ENCODE results near the gene CACNA1G. TPM values are rescaled to one million over a fixed set of nuclear protein-coding genes. Genes with fewer than 3 reads are reported as not detected.

CACNA1G gene
- total RNA-seq, 1 experiment from 2014 or later, result 6.7 TPM

DNA sequence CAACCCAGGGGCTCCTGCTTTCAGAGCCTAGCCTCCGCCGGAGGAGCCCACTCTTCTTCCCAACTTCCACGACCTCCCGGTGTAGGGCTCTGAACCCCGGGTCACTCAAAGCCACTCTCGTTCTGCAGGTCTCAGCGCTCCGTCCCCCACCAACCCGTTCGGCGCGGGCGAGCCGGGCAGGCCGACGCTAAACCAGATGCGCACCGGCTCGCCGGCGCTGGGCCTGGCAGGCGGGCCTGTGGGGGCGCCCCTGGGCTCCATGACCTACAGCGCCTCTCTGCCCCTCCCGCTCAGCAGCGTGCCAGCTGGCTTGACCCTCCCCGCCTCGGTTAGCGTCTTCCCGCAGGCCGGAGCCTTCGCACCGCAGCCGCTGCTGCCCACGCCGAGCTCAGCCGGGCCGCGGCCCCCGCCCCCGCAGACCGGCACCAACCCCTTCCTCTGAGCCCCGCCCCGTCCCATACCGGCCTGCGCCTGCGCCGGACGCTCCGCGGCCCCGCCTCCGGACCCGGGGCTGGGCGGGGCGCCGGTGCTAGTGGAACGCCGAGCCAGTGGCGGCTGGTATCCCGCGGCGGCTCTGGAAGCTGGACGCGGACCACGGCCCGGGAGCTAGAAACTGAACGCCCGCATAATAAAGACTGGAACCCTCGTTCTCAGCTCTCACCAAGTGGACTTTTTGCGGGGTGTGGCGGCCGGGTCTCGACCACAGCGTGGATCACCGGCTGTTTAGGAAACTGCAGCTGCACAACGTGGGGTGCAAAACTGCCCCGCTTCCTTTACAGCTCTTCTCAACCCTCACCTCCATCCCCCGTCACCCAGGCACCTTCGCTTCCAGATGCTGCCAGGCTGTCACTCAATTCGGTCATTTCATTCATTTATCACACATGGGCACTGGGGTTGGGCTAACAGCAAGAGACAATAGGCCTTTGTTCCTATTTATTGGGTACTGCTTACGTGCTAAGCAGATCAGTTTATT, 18.5 kb upstream of the CACNA1G start (continued):
- TF ChIP-seq, protein P1, sequence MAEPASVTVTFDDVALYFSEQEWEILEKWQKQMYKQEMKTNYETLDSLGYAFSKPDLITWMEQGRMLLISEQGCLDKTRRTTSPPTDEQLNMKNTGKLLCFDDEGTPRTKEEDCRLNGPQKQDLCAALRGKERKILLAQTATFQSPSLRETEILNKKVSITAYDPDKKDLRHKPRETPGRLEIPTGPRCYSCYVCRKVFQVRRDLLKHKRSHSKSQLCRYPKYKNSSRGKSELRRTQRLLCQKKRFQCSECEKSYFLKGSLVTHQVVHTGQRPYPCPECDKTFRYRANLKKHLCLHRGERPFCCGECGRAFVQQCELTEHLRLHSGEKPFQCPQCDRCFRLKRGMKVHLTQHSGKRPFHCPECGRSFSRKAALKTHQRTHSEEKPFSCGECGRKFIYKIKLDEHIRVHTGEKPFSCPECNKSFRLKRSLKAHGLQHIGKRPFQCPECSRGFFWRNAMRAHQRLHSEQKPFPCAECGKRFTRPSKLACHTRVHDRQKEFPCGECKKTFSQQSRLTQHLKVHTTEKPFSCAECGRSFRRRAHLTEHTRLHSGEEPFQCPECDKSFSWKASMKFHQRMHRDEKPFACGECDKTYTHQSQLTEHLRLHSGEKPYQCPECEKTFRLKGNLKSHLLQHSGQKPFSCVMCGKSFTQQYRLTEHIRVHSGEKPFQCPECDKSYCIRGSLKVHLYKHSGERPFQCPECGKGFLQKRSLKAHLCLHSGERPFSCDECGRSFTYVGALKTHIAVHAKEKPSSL (CRISPR knock-in tag; conservative IDR thresholded peaks at IDR 0.05), result no peak
- no peak for TF ChIP-seq ETV6 (CRISPR knock-in tag; IDR thresholded peaks at IDR 0.05)
- TF ChIP-seq NR2C2 (CRISPR knock-in tag; IDR thresholded peaks at IDR 0.05), result no peak
- TF ChIP-seq ZNF219 (CRISPR knock-in tag; IDR thresholded peaks at IDR 0.05; ENCODE audit: borderline replicate concordance), result no peak
- no peak for TF ChIP-seq MYBL2 (CRISPR knock-in tag; IDR thresholded peaks at IDR 0.05)
- TF ChIP-seq OVOL2 (CRISPR knock-in tag; IDR thresholded peaks at IDR 0.05; ENCODE audit: borderline replicate concordance), result no peak
- TF ChIP-seq, protein P2, sequence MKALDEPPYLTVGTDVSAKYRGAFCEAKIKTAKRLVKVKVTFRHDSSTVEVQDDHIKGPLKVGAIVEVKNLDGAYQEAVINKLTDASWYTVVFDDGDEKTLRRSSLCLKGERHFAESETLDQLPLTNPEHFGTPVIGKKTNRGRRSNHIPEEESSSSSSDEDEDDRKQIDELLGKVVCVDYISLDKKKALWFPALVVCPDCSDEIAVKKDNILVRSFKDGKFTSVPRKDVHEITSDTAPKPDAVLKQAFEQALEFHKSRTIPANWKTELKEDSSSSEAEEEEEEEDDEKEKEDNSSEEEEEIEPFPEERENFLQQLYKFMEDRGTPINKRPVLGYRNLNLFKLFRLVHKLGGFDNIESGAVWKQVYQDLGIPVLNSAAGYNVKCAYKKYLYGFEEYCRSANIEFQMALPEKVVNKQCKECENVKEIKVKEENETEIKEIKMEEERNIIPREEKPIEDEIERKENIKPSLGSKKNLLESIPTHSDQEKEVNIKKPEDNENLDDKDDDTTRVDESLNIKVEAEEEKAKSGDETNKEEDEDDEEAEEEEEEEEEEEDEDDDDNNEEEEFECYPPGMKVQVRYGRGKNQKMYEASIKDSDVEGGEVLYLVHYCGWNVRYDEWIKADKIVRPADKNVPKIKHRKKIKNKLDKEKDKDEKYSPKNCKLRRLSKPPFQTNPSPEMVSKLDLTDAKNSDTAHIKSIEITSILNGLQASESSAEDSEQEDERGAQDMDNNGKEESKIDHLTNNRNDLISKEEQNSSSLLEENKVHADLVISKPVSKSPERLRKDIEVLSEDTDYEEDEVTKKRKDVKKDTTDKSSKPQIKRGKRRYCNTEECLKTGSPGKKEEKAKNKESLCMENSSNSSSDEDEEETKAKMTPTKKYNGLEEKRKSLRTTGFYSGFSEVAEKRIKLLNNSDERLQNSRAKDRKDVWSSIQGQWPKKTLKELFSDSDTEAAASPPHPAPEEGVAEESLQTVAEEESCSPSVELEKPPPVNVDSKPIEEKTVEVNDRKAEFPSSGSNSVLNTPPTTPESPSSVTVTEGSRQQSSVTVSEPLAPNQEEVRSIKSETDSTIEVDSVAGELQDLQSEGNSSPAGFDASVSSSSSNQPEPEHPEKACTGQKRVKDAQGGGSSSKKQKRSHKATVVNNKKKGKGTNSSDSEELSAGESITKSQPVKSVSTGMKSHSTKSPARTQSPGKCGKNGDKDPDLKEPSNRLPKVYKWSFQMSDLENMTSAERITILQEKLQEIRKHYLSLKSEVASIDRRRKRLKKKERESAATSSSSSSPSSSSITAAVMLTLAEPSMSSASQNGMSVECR (CRISPR knock-in tag; IDR thresholded peaks at IDR 0.05; ENCODE audit: borderline replicate concordance), result no peak
- TF ChIP-seq TEAD4 (CRISPR knock-in tag; IDR thresholded peaks at IDR 0.05), result no peak
- TF ChIP-seq, protein P3, sequence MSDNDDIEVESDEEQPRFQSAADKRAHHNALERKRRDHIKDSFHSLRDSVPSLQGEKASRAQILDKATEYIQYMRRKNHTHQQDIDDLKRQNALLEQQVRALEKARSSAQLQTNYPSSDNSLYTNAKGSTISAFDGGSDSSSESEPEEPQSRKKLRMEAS (CRISPR knock-in tag; IDR thresholded peaks at IDR 0.05), result peak; percentile 68; the same call in 1 of the 2 replicates
- TF ChIP-seq, protein P4, sequence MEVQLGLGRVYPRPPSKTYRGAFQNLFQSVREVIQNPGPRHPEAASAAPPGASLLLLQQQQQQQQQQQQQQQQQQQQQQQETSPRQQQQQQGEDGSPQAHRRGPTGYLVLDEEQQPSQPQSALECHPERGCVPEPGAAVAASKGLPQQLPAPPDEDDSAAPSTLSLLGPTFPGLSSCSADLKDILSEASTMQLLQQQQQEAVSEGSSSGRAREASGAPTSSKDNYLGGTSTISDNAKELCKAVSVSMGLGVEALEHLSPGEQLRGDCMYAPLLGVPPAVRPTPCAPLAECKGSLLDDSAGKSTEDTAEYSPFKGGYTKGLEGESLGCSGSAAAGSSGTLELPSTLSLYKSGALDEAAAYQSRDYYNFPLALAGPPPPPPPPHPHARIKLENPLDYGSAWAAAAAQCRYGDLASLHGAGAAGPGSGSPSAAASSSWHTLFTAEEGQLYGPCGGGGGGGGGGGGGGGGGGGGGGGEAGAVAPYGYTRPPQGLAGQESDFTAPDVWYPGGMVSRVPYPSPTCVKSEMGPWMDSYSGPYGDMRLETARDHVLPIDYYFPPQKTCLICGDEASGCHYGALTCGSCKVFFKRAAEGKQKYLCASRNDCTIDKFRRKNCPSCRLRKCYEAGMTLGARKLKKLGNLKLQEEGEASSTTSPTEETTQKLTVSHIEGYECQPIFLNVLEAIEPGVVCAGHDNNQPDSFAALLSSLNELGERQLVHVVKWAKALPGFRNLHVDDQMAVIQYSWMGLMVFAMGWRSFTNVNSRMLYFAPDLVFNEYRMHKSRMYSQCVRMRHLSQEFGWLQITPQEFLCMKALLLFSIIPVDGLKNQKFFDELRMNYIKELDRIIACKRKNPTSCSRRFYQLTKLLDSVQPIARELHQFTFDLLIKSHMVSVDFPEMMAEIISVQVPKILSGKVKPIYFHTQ (CRISPR knock-in tag; IDR thresholded peaks at IDR 0.05), result no peak
- TF ChIP-seq ATF1 (CRISPR knock-in tag; IDR thresholded peaks at IDR 0.05), result no peak
- TF ChIP-seq, protein P5, sequence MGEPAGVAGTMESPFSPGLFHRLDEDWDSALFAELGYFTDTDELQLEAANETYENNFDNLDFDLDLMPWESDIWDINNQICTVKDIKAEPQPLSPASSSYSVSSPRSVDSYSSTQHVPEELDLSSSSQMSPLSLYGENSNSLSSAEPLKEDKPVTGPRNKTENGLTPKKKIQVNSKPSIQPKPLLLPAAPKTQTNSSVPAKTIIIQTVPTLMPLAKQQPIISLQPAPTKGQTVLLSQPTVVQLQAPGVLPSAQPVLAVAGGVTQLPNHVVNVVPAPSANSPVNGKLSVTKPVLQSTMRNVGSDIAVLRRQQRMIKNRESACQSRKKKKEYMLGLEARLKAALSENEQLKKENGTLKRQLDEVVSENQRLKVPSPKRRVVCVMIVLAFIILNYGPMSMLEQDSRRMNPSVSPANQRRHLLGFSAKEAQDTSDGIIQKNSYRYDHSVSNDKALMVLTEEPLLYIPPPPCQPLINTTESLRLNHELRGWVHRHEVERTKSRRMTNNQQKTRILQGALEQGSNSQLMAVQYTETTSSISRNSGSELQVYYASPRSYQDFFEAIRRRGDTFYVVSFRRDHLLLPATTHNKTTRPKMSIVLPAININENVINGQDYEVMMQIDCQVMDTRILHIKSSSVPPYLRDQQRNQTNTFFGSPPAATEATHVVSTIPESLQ (CRISPR knock-in tag; IDR thresholded peaks at IDR 0.05), result no peak
- TF ChIP-seq JAZF1 (CRISPR knock-in tag; IDR thresholded peaks at IDR 0.05), result no peak
- TF ChIP-seq GTF2I (CRISPR knock-in tag; conservative IDR thresholded peaks at IDR 0.05), result no peak
- TF ChIP-seq NFATC4 (CRISPR knock-in tag; IDR thresholded peaks at IDR 0.05), result no peak
- no peak for TF ChIP-seq RORB (CRISPR knock-in tag; IDR thresholded peaks at IDR 0.05)
- no peak for TF ChIP-seq SOX15 (CRISPR knock-in tag; IDR thresholded peaks at IDR 0.05)
- TF ChIP-seq, protein P6, sequence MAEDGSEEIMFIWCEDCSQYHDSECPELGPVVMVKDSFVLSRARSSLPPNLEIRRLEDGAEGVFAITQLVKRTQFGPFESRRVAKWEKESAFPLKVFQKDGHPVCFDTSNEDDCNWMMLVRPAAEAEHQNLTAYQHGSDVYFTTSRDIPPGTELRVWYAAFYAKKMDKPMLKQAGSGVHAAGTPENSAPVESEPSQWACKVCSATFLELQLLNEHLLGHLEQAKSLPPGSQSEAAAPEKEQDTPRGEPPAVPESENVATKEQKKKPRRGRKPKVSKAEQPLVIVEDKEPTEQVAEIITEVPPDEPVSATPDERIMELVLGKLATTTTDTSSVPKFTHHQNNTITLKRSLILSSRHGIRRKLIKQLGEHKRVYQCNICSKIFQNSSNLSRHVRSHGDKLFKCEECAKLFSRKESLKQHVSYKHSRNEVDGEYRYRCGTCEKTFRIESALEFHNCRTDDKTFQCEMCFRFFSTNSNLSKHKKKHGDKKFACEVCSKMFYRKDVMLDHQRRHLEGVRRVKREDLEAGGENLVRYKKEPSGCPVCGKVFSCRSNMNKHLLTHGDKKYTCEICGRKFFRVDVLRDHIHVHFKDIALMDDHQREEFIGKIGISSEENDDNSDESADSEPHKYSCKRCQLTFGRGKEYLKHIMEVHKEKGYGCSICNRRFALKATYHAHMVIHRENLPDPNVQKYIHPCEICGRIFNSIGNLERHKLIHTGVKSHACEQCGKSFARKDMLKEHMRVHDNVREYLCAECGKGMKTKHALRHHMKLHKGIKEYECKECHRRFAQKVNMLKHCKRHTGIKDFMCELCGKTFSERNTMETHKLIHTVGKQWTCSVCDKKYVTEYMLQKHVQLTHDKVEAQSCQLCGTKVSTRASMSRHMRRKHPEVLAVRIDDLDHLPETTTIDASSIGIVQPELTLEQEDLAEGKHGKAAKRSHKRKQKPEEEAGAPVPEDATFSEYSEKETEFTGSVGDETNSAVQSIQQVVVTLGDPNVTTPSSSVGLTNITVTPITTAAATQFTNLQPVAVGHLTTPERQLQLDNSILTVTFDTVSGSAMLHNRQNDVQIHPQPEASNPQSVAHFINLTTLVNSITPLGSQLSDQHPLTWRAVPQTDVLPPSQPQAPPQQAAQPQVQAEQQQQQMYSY (CRISPR knock-in tag; IDR thresholded peaks at IDR 0.05), result peak; percentile 55; the same call in 1 of the 2 replicates
- no peak; the same call in 1 of the 2 replicates for TF ChIP-seq CREM (CRISPR knock-in tag; IDR thresholded peaks at IDR 0.05)
- TF ChIP-seq IRF2 (CRISPR knock-in tag; IDR thresholded peaks at IDR 0.05; ENCODE audit: borderline replicate concordance, low read depth), result no peak
- no peak for TF ChIP-seq MXD4 (CRISPR knock-in tag; IDR thresholded peaks at IDR 0.05; ENCODE audit: borderline replicate concordance)
- TF ChIP-seq, protein P7, sequence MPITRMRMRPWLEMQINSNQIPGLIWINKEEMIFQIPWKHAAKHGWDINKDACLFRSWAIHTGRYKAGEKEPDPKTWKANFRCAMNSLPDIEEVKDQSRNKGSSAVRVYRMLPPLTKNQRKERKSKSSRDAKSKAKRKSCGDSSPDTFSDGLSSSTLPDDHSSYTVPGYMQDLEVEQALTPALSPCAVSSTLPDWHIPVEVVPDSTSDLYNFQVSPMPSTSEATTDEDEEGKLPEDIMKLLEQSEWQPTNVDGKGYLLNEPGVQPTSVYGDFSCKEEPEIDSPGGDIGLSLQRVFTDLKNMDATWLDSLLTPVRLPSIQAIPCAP (CRISPR knock-in tag; IDR thresholded peaks at IDR 0.05), result no peak
- no peak for TF ChIP-seq NFYB (CRISPR knock-in tag; conservative IDR thresholded peaks at IDR 0.05; ENCODE audit: low read depth)
